Liver (tissue), 9 donors: ENCODE measurements around the gene ARFGAP3. TPM values are rescaled to one million over a fixed set of nuclear protein-coding genes. Genes with fewer than 3 reads are reported as not detected.

ENCODE experiments used
- DNase-seq: peaks from one replicate; pipeline ENCODE4 v3.0.0-alpha.2; 2017; ENCODE audit warnings: low spot score
- H3K27ac ChIP-seq, 2 donors: one replicate each; pipeline ENCODE4 v1.7.0; 2013; ENCODE audit warnings: inconsistent platforms in 2 of 2, low read length in 2 of 2, control low read depth in 1 of 2, low read depth in 1 of 2, mild to moderate bottlenecking in 1 of 2
- H3K27me3 ChIP-seq, 4 donors: one replicate each; pipeline versions ENCODE4 v1.6.1 to v1.7.0; 2013; ENCODE audit warnings: low read length in 3 of 4, inconsistent platforms in 1 of 4, mild to moderate bottlenecking in 1 of 4, moderate library complexity in 1 of 4; ENCODE audit not compliant: control insufficient read depth in 4 of 4, insufficient read depth in 4 of 4
- H3K36me3 ChIP-seq, 4 donors: one replicate each; pipeline versions ENCODE4 v1.6.1 to v1.7.0; 2013; ENCODE audit warnings: low read length in 3 of 4, mild to moderate bottlenecking in 3 of 4, low read depth in 1 of 4, moderate library complexity in 1 of 4; ENCODE audit not compliant: control insufficient read depth in 4 of 4, insufficient read depth in 3 of 4
- H3K4me1 ChIP-seq, 4 donors: one replicate each; pipeline versions ENCODE4 v1.6.1 to v1.7.0; 2013; ENCODE audit warnings: low read length in 3 of 4, mild to moderate bottlenecking in 3 of 4, moderate library complexity in 1 of 4; ENCODE audit not compliant: control insufficient read depth in 4 of 4, insufficient read depth in 4 of 4
- H3K4me3 ChIP-seq, 3 donors: one replicate each; pipeline versions ENCODE4 v1.6.1 to v1.7.0; 2013; ENCODE audit warnings: low read length in 3 of 3, control low read depth in 1 of 3, low read depth in 1 of 3, mild to moderate bottlenecking in 1 of 3
- H3K9ac ChIP-seq, 2 donors: one replicate each; pipeline ENCODE4 v1.7.0; 2013; ENCODE audit warnings: low read length in 2 of 2, mild to moderate bottlenecking in 2 of 2, moderate library complexity in 2 of 2, control low read depth in 1 of 2, low read depth in 1 of 2
- H3K9me3 ChIP-seq, 4 donors: one replicate each; pipeline versions ENCODE4 v1.6.1 to v1.7.0; 2013; ENCODE audit warnings: low read length in 3 of 4; ENCODE audit not compliant: control insufficient read depth in 4 of 4
- EGR1 ChIP-seq, 2 donors: IDR thresholded peaks; 2 replicates each; pipeline ENCODE4 v1.6.1; 2016 to 2018; ENCODE audit warnings: antibody characterized with exemption in 2 of 2, low read depth in 2 of 2
- FOXA1 ChIP-seq: IDR thresholded peaks from 2 replicates; pipeline ENCODE4 v1.6.1; 2016; ENCODE audit warnings: antibody characterized with exemption
- GABPA ChIP-seq, 2 donors: IDR thresholded peaks in 1 of 2; conservative IDR thresholded peaks in 1 of 2; 2 replicates each; pipeline ENCODE4 v1.6.1; 2016; ENCODE audit warnings: antibody characterized with exemption in 2 of 2, mild to moderate bottlenecking in 1 of 2, moderate library complexity in 1 of 2
- HNF4A ChIP-seq, 2 donors: conservative IDR thresholded peaks; 2 replicates each; pipeline ENCODE4 v1.6.1; 2016; ENCODE audit warnings: antibody characterized with exemption in 2 of 2, mild to moderate bottlenecking in 2 of 2
- SP1 ChIP-seq: IDR thresholded peaks from 2 replicates; pipeline ENCODE4 v1.6.1; 2018; ENCODE audit warnings: antibody characterized with exemption, mild to moderate bottlenecking
- YY1 ChIP-seq: IDR thresholded peaks from 2 replicates; pipeline ENCODE4 v1.6.1; 2016; ENCODE audit warnings: antibody characterized with exemption, mild to moderate bottlenecking
- WGBS: extraction: QIAGEN DNeasy Blood & Tissue Kit; methylation state at CpG from one replicate; pipeline ENCODE4 v1.1.7; 2013; 5-methylcytosine and 5-hydroxymethylcytosine counted together
- polyA plus RNA-seq, 2 donors: library from polyadenylated mRNA; stranded (reverse) in 1 of 2; unstranded in 1 of 2; fragments of 200-250 nt in 1 of 2; fragments of >200 nt in 1 of 2; fragmentation: Nextera tagmentation in 1 of 2; extraction: Ambion mirVana in 1 of 2; gene quantifications; one replicate each; pipeline versions ENCODE4 v1.2.1 to v1.2.3, GENCODE V29; 2013 to 2015
- total RNA-seq, 2 donors: library from RNA; depleted of rRNA; stranded (reverse); fragments of >200 nt; gene quantifications; one replicate each; pipeline ENCODE4 v1.2.3, GENCODE V29; 2014
- TF ChIP-seq, protein P1 (sequence below): IDR thresholded peaks from 2 replicates; pipeline ENCODE4 v1.6.1; 2016; ENCODE audit warnings: antibody characterized with exemption
- TF ChIP-seq, protein P2 (sequence below): fragments of 150-350 bp; IDR thresholded peaks from 2 replicates; pipeline ENCODE4 v1.5.1; 2017; ENCODE audit warnings: improper control_type of control experiment, low read depth, low read length; ENCODE audit not compliant: missing input control
- TF ChIP-seq, protein P3 (sequence below): IDR thresholded peaks from 2 replicates; pipeline ENCODE4 v1.6.1; 2016; ENCODE audit warnings: antibody characterized with exemption, mild to moderate bottlenecking
- donor health status: healthy.
- donor health status: healthy.
- donor health status: healthy.
- donor health status: healthy.
- donor health status: healthy.

The ARFGAP3 gene
- total and polyA plus RNA-seq, 4 donors, result 18.2 to 55.1 (median 27.5) TPM

DNA sequence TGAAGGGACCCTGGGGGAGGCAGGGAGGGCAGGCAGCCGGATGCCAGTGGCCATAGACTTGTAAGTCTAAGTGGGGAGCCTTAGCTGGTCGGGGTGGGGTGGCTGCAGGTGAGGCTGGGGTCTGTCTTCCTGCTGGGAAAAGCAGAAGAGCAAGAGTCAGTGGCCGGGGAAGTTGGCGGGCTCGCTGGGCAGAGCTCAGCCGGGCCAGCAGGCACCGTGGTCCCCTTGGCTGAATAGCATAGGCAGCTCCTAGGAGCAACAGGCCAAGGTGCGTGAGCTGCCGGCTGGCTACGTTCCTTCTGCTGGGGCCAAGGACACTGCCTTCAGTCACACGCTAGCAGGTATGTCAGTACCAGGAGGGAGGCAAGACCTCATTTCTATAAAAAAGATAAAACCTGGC lies 68.6 kb downstream of the ARFGAP3 start:
- no peak for DNase-seq
- TF ChIP-seq EGR1 (IDR thresholded peaks at IDR 0.05; ENCODE audit: low read depth in 2 of 2), result no peak
- TF ChIP-seq GABPA (IDR thresholded peaks at IDR 0.05 in 1 of 2, conservative IDR thresholded peaks at IDR 0.05 in 1 of 2), result no peak
- no peak for TF ChIP-seq SP1
- TF ChIP-seq, protein P1, sequence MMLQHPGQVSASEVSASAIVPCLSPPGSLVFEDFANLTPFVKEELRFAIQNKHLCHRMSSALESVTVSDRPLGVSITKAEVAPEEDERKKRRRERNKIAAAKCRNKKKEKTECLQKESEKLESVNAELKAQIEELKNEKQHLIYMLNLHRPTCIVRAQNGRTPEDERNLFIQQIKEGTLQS, result no peak
- no peak for TF ChIP-seq HNF4A (conservative IDR thresholded peaks at IDR 0.05)
- TF ChIP-seq, protein P2, sequence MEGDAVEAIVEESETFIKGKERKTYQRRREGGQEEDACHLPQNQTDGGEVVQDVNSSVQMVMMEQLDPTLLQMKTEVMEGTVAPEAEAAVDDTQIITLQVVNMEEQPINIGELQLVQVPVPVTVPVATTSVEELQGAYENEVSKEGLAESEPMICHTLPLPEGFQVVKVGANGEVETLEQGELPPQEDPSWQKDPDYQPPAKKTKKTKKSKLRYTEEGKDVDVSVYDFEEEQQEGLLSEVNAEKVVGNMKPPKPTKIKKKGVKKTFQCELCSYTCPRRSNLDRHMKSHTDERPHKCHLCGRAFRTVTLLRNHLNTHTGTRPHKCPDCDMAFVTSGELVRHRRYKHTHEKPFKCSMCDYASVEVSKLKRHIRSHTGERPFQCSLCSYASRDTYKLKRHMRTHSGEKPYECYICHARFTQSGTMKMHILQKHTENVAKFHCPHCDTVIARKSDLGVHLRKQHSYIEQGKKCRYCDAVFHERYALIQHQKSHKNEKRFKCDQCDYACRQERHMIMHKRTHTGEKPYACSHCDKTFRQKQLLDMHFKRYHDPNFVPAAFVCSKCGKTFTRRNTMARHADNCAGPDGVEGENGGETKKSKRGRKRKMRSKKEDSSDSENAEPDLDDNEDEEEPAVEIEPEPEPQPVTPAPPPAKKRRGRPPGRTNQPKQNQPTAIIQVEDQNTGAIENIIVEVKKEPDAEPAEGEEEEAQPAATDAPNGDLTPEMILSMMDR, result no peak
- TF ChIP-seq YY1, result no peak
- Histone ChIP-seq H3K27me3 (no peaks in the 10 kb centered on the region), H3K36me3 (no peaks in the 10 kb centered on the region), H3K9me3 (no peaks in the 10 kb centered on the region), H3K27ac (no peak overlapping the region), H3K4me1 (no peaks in the 10 kb centered on the region), H3K9ac (no peak overlapping the region), H3K4me3 (no peak overlapping the region)
- WGBS, result 93% methylated on average over 11 of the region's 11 CpGs

DNA sequence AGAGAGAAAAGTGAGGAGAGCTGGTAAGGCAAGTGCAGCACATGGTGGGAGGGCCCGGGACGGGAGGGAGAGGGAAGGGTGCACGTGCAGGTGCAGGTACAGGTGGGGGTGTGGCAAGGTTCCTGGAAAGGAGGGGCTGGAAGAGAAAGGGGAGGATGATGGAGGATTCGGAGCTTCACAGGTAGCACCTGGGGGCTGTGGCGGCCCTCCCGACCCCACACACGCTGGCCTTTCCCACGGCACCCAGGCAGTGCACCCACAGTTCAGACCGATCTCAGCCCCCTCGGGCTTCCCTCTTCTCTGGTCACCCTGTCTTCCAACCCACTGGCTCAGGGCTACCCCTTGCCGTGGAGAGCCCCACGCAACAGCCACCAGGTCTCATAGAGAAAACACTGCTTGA lies 69.1 kb downstream of the ARFGAP3 start:
- Histone ChIP-seq H3K27me3 (no peaks in the 10 kb centered on the region), H3K4me3 (no peak overlapping the region), H3K9me3 (no peaks in the 10 kb centered on the region), H3K9ac (no peak overlapping the region), H3K36me3 (no peaks in the 10 kb centered on the region), H3K4me1 (no peaks in the 10 kb centered on the region), H3K27ac (no peak overlapping the region)
- TF ChIP-seq, protein P1, result no peak
- TF ChIP-seq, protein P3, sequence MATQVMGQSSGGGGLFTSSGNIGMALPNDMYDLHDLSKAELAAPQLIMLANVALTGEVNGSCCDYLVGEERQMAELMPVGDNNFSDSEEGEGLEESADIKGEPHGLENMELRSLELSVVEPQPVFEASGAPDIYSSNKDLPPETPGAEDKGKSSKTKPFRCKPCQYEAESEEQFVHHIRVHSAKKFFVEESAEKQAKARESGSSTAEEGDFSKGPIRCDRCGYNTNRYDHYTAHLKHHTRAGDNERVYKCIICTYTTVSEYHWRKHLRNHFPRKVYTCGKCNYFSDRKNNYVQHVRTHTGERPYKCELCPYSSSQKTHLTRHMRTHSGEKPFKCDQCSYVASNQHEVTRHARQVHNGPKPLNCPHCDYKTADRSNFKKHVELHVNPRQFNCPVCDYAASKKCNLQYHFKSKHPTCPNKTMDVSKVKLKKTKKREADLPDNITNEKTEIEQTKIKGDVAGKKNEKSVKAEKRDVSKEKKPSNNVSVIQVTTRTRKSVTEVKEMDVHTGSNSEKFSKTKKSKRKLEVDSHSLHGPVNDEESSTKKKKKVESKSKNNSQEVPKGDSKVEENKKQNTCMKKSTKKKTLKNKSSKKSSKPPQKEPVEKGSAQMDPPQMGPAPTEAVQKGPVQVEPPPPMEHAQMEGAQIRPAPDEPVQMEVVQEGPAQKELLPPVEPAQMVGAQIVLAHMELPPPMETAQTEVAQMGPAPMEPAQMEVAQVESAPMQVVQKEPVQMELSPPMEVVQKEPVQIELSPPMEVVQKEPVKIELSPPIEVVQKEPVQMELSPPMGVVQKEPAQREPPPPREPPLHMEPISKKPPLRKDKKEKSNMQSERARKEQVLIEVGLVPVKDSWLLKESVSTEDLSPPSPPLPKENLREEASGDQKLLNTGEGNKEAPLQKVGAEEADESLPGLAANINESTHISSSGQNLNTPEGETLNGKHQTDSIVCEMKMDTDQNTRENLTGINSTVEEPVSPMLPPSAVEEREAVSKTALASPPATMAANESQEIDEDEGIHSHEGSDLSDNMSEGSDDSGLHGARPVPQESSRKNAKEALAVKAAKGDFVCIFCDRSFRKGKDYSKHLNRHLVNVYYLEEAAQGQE, result no peak
- TF ChIP-seq SP1, result no peak
- DNase-seq, result no peak
- 87% methylated on average over 12 of the region's 12 CpGs for WGBS

DNA sequence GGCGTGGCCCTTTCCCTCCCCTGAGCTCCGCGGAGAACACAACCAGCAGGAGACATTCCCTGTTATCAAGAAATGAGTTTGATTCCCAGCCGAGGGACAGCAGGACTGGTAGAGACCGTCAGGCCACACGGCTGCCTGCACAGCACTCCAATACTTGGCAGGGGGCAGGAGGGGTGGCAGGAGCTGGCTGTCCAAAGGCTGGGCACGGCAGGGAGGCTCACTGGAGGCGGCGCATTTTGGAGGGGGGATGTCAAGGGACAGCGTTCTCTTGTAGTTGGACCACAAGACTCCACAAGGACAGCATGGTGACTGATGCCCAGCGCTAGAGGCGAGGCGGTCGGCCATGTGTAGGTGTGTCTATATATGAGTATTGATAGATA lies 69.7 kb downstream of the ARFGAP3 start:
- H3K27me3 ChIP-seq, result no peaks in the 10 kb centered on the region
- TF ChIP-seq GABPA (IDR thresholded peaks at IDR 0.05 in 1 of 2, conservative IDR thresholded peaks at IDR 0.05 in 1 of 2) (no peak), FOXA1 (no peak)
- H3K4me3 ChIP-seq, result no peak overlapping the region
- 87% methylated on average over 14 of the region's 14 CpGs for WGBS
- no peaks in the 10 kb centered on the region for H3K36me3 ChIP-seq
- no peak overlapping the region for H3K9ac ChIP-seq
- DNase-seq, result no peak
- no peaks in the 10 kb centered on the region for H3K9me3 ChIP-seq
- no peaks in the 10 kb centered on the region for H3K4me1 ChIP-seq
- no peak overlapping the region for H3K27ac ChIP-seq
